Liver (tissue), 3 donors: ENCODE measurements around the gene OR10G8.

Source experiments
- CTCF ChIP-seq: fragments of 150-350 bp; IDR thresholded peaks from 2 replicates; pipeline ENCODE4 v1.5.1; 2017; ENCODE audit warnings: improper control_type of control experiment, low read depth, low read length; ENCODE audit not compliant: missing input control
- EGR1 ChIP-seq, 2 donors: IDR thresholded peaks; 2 replicates each; pipeline ENCODE4 v1.6.1; 2016 to 2018; ENCODE audit warnings: antibody characterized with exemption in 2 of 2, low read depth in 2 of 2
- JUND ChIP-seq, 2 donors: IDR thresholded peaks; 2 replicates each; pipeline ENCODE4 v1.6.1; 2016; ENCODE audit warnings: antibody characterized with exemption in 2 of 2
- REST ChIP-seq: IDR thresholded peaks from 2 replicates; pipeline ENCODE4 v1.6.1; 2016; ENCODE audit warnings: antibody characterized with exemption, mild to moderate bottlenecking
- SP1 ChIP-seq: IDR thresholded peaks from 2 replicates; pipeline ENCODE4 v1.6.1; 2018; ENCODE audit warnings: antibody characterized with exemption, mild to moderate bottlenecking
- donor health status: healthy.
- donor health status: healthy.

GRCh38 chr11:124074554-124074953, 48.0 kb downstream of the OR10G8 start:
- TF ChIP-seq CTCF (no peak), EGR1 (IDR thresholded peaks at IDR 0.05; ENCODE audit: low read depth in 2 of 2) (no peak), JUND (IDR thresholded peaks at IDR 0.05) (no peak), SP1 (no peak), REST (no peak)
